Esophagus muscularis mucosa (tissue), 4 donors: Measurements from ENCODE around the gene RBM41.

Experiments
- CTCF ChIP-seq, 3 experiments: fragments of 200-600 bp in 2 of 3; fragments of 450-650 bp in 1 of 3; sonication (generic) in 2 of 3; IDR thresholded peaks; one replicate each; pipeline ENCODE4 v1.5.1; 2017 to 2019; ENCODE audit warnings: antibody characterized with exemption in 3 of 3, mild to moderate bottlenecking in 2 of 3, moderate library complexity in 1 of 3
- EP300 ChIP-seq: sonication (generic); formaldehyde crosslinking; IDR thresholded peaks from one replicate; pipeline ENCODE4 v1.6.1; 2017; ENCODE audit warnings: antibody characterized with exemption
- POLR2A ChIP-seq: fragments of 450-650 bp; IDR thresholded peaks from one replicate; pipeline ENCODE4 v1.6.1; 2017; ENCODE audit warnings: antibody characterized with exemption, moderate library complexity, mild to moderate bottlenecking, low read depth
- POLR2AphosphoS5 ChIP-seq, 2 donors: sonication (generic); formaldehyde crosslinking; IDR thresholded peaks; one replicate each; pipeline ENCODE4 v1.6.1; 2017; ENCODE audit warnings: antibody characterized with exemption in 2 of 2

- TF ChIP-seq CTCF (IDR thresholded peaks at IDR 0.05), result no peak
- TF ChIP-seq POLR2A, result no peak
- TF ChIP-seq POLR2AphosphoS5 (IDR thresholded peaks at IDR 0.05), result no peak
- TF ChIP-seq EP300, result no peak
Observed at GRCh38 chrX:107154787-107155620, 36.4 kb upstream of the RBM41 start.
